ENCODE data around the gene COIL.
A peak's percentile ranks its signal among the peaks of the same experiment; 100 is the strongest.

The COIL gene

DNA sequence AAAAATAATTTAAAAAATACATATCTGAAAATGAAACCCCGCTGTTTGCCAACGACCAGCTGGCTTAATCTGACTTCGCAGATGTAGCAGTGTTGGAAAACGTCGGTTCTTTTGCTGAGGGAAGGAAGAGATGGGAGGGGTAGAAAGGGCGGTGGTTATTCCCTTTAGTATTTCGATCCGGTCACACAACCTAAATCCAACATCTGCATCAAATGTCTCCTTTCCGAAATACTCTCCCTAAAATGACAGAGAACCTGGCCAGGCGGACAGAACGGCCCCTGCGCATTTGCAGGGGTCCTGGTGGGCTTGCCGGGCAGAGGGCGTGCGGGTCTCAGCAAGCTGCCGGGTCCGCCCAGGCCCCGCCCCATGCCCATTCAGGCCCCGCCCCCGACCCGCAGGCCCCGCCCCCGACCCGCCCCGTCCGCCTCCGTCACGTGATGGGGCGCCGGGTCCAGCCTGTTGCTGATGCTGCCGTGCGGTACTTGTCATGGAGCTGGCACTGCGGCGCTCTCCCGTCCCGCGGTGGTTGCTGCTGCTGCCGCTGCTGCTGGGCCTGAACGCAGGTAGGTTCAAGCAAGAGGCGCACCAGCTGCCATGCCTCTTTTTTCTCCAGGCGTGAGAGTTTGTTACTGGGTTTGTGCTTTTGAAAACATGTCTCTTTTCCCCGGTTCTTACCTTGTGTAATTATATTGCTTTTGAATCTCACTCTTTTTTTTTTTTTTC, 17.0 kb upstream of the COIL start, which contains the start of gene SCPEP1:
TSS of gene SCPEP1 (plus strand) at position 459 of the 723 bp plus-strand sequence. CDS start at position 488, 29 bp downstream.
- peak; percentile 87 for DNase-seq
- Histone ChIP-seq H3K9me3 (ENCODE audit: insufficient read depth, low read length, severe bottlenecking) (no peaks in the 10 kb centered on the region), H3K27me3 (ENCODE audit: insufficient read depth, low read length, poor library complexity) (peaks cover 5% of the 10 kb centered on the region), H3K4me2 (ENCODE audit: insufficient read depth, low read length) (peak within 1 kb of the TSS; percentile 94), H2AFZ (ENCODE audit: low read depth, low read length) (peak within 1 kb of the TSS; percentile 99), H3K4me1 (ENCODE audit: insufficient read depth, low read length) (peaks cover 29% of the 10 kb centered on the region), H3K79me2 (ENCODE audit: insufficient read depth, low read length) (no peaks in the 10 kb centered on the region; the same call in 1 of the 2 replicates), H3K9ac (ENCODE audit: low read depth, low read length) (peak within 1 kb of the TSS; percentile 56), H4K20me1 (ENCODE audit: insufficient read depth, low read length) (no peaks in the 10 kb centered on the region), H3K27ac (ENCODE audit: low read length) (peak within 1 kb of the TSS; percentile 70), H3K36me3 (ENCODE audit: insufficient read depth, low read length) (peaks cover 5% of the 10 kb centered on the region; the same call in 1 of the 2 replicates), H3K4me3 (ENCODE audit: low read depth in 1 of 2, low read length in 2 of 2) (peak within 1 kb of the TSS; percentile 86 to 99)
- no peak for TF ChIP-seq CTCF (IDR thresholded peaks at IDR 0.05; ENCODE audit: borderline replicate concordance, extremely low read depth, low read length, poor library complexity, severe bottlenecking)
- TF ChIP-seq EZH2 (IDR thresholded peaks at IDR 0.05; ENCODE audit: borderline replicate concordance, low read depth, low read length, severe bottlenecking), result no peak
- peak; percentile 95 for ATAC-seq (ENCODE audit: insufficient read depth, low read depth)

- H3K4me2 ChIP-seq (ENCODE audit: insufficient read depth, low read length), result peak overlapping the region; percentile 94
- TF ChIP-seq CTCF (IDR thresholded peaks at IDR 0.05; ENCODE audit: borderline replicate concordance, extremely low read depth, low read length, poor library complexity, severe bottlenecking) (no peak), EZH2 (IDR thresholded peaks at IDR 0.05; ENCODE audit: borderline replicate concordance, low read depth, low read length, severe bottlenecking) (no peak)
- ATAC-seq (ENCODE audit: insufficient read depth, low read depth) (no peak), DNase-seq (no peak)
- no peak overlapping the region for H3K27ac ChIP-seq (ENCODE audit: low read length)
- no peaks in the 10 kb centered on the region for H4K20me1 ChIP-seq (ENCODE audit: insufficient read depth, low read length)
- H3K27me3 ChIP-seq (ENCODE audit: insufficient read depth, low read length, poor library complexity), result peaks cover 5% of the 10 kb centered on the region
- H3K4me3 ChIP-seq (ENCODE audit: low read depth in 1 of 2, low read length in 2 of 2), result peak overlapping the region; percentile 86 to 99; a peak in 3 of 4 replicates
- H3K4me1 ChIP-seq (ENCODE audit: insufficient read depth, low read length), result peaks cover 29% of the 10 kb centered on the region
- H3K9ac ChIP-seq (ENCODE audit: low read depth, low read length), result peak overlapping the region; percentile 56
- H3K36me3 ChIP-seq (ENCODE audit: insufficient read depth, low read length), result peaks cover 5% of the 10 kb centered on the region; the same call in 1 of the 2 replicates
- peaks cover 1% of the 10 kb centered on the region for H3K9me3 ChIP-seq (ENCODE audit: insufficient read depth, low read length, severe bottlenecking)
- H3K79me2 ChIP-seq (ENCODE audit: insufficient read depth, low read length), result no peaks in the 10 kb centered on the region; the same call in 1 of the 2 replicates
- peak overlapping the region; percentile 60; the same call in 1 of the 2 replicates for H2AFZ ChIP-seq (ENCODE audit: low read depth, low read length)
These were observed 16.2 kb upstream of the COIL start for GRCh38 chr17:56976941-56977608.

- Histone ChIP-seq H3K4me1 (ENCODE audit: insufficient read depth, low read length) (peaks cover 29% of the 10 kb centered on the region), H3K36me3 (ENCODE audit: insufficient read depth, low read length) (no peaks in the 10 kb centered on the region), H3K9ac (ENCODE audit: low read depth, low read length) (no peak overlapping the region), H3K4me2 (ENCODE audit: insufficient read depth, low read length) (no peak overlapping the region), H3K79me2 (ENCODE audit: insufficient read depth, low read length) (no peaks in the 10 kb centered on the region; the same call in 1 of the 2 replicates), H3K9me3 (ENCODE audit: insufficient read depth, low read length, severe bottlenecking) (peaks cover 7% of the 10 kb centered on the region), H3K4me3 (ENCODE audit: low read depth in 1 of 2, low read length in 2 of 2) (no peak overlapping the region), H3K27ac (ENCODE audit: low read length) (no peak overlapping the region), H4K20me1 (ENCODE audit: insufficient read depth, low read length) (no peaks in the 10 kb centered on the region), H2AFZ (ENCODE audit: low read depth, low read length) (no peak overlapping the region), H3K27me3 (ENCODE audit: insufficient read depth, low read length, poor library complexity) (peaks cover 5% of the 10 kb centered on the region)
- DNase-seq, result no peak
- ATAC-seq (ENCODE audit: insufficient read depth, low read depth), result no peak
- TF ChIP-seq CTCF (IDR thresholded peaks at IDR 0.05; ENCODE audit: borderline replicate concordance, extremely low read depth, low read length, poor library complexity, severe bottlenecking) (no peak), EZH2 (IDR thresholded peaks at IDR 0.05; ENCODE audit: borderline replicate concordance, low read depth, low read length, severe bottlenecking) (no peak)
These were observed 14.8 kb upstream of the COIL start for GRCh38 chr17:56975656-56976055.

Data from DND-41 (cell line).